CD14-positive monocyte (primary cell): ENCODE measurements around the gene DCHS1. TPM values are rescaled to one million over a fixed set of nuclear protein-coding genes. Genes with fewer than 3 reads are reported as not detected.

ENCODE experiments used
- DNase-seq, 3 donors: peaks; one replicate each; pipeline ENCODE4 v3.0.0-alpha.2; 2011 to 2022
- H2AFZ ChIP-seq: 2 replicates; pipeline ENCODE4 v1.6.0; 2012; ENCODE audit warnings: mild to moderate bottlenecking, low read depth, low read length, inconsistent platforms; ENCODE audit not compliant: insufficient read depth, poor library complexity, severe bottlenecking
- H3K27ac ChIP-seq, 2 donors: 1 replicate in 1 of 2; 2 replicates in 1 of 2; pipeline ENCODE4 v1.5.1; 2012 to 2013; ENCODE audit warnings: low read length in 2 of 2, control low read depth in 1 of 2, inconsistent platforms in 1 of 2, low read depth in 1 of 2, mild to moderate bottlenecking in 1 of 2
- H3K27me3 ChIP-seq, 2 donors: one replicate each; pipeline versions ENCODE4 v1.6.0 to v1.6.1; 2011 to 2013; ENCODE audit warnings: low read length in 2 of 2; ENCODE audit not compliant: control insufficient read depth in 2 of 2, insufficient read depth in 2 of 2
- H3K36me3 ChIP-seq, 2 donors: replicated peaks in 1 of 2; 1 replicate in 1 of 2; 2 replicates in 1 of 2; pipeline versions ENCODE4 v1.5.1 to v1.6.1; 2012 to 2013; ENCODE audit warnings: low read length in 2 of 2, control low read depth in 1 of 2, inconsistent platforms in 1 of 2, mild to moderate bottlenecking in 1 of 2; ENCODE audit not compliant: insufficient read depth in 2 of 2, control insufficient read depth in 1 of 2
- H3K4me1 ChIP-seq, 2 donors: 1 replicate in 1 of 2; 2 replicates in 1 of 2; pipeline versions ENCODE4 v1.5.1 to v1.6.1; 2012 to 2013; ENCODE audit warnings: low read length in 2 of 2, control low read depth in 1 of 2, inconsistent platforms in 1 of 2, mild to moderate bottlenecking in 1 of 2, moderate library complexity in 1 of 2; ENCODE audit not compliant: insufficient read depth in 2 of 2, control insufficient read depth in 1 of 2
- H3K4me2 ChIP-seq: replicated peaks from 2 replicates; pipeline ENCODE3; 2012; ENCODE audit warnings: low read length, moderate library complexity, mild to moderate bottlenecking; ENCODE audit not compliant: poor library complexity, severe bottlenecking; ENCODE audit errors: extremely low read depth
- H3K4me3 ChIP-seq, 3 experiments: fragments of 200-600 bp in 1 of 3; sonication (generic) in 1 of 3; replicated peaks in 1 of 3; 1 replicate in 2 of 3; 2 replicates in 1 of 3; pipeline ENCODE4 v1.5.1; 2011 to 2013; ENCODE audit warnings: low read length in 3 of 3, mild to moderate bottlenecking in 3 of 3, control low read depth in 2 of 3, low read depth in 2 of 3, inconsistent platforms in 1 of 3, moderate library complexity in 1 of 3
- H3K79me2 ChIP-seq: 2 replicates; pipeline ENCODE4 v1.6.0; 2012; ENCODE audit warnings: mild to moderate bottlenecking, control low read depth, inconsistent platforms, low read length, moderate library complexity; ENCODE audit not compliant: insufficient read depth
- H3K9ac ChIP-seq: 2 replicates; pipeline ENCODE4 v1.6.0; 2017; ENCODE audit warnings: low read length, mild to moderate bottlenecking; ENCODE audit not compliant: insufficient read depth, poor library complexity, severe bottlenecking
- H3K9me3 ChIP-seq, 2 donors: replicated peaks in 1 of 2; 1 replicate in 1 of 2; 2 replicates in 1 of 2; pipeline versions ENCODE4 v1.5.1 to v1.6.1; 2012 to 2013; ENCODE audit warnings: low read length in 2 of 2, control low read depth in 1 of 2; ENCODE audit not compliant: control insufficient read depth in 1 of 2, insufficient read depth in 1 of 2
- H4K20me1 ChIP-seq: 2 replicates; pipeline ENCODE4 v1.6.0; 2012; ENCODE audit warnings: mild to moderate bottlenecking, low read length, control low read depth, moderate library complexity; ENCODE audit not compliant: insufficient read depth
- H3K27ac Mint-ChIP-seq, 7 donors: one replicate each; pipeline ENCODE4 v1.8.0; 2020; ENCODE audit warnings: mild to moderate bottlenecking in 7 of 7, mixed read lengths in 7 of 7, moderate library complexity in 6 of 7, inconsistent platforms in 2 of 7
- H3K27me3 Mint-ChIP-seq, 3 donors: one replicate each; pipeline ENCODE4 v1.8.0; 2021 to 2022; ENCODE audit warnings: low read depth in 3 of 3, mild to moderate bottlenecking in 3 of 3, mixed read lengths in 3 of 3, moderate library complexity in 3 of 3, inconsistent platforms in 1 of 3
- H3K36me3 Mint-ChIP-seq, 2 donors: one replicate each; pipeline ENCODE4 v1.8.0; 2020; ENCODE audit warnings: mixed read lengths in 2 of 2, inconsistent platforms in 1 of 2, mild to moderate bottlenecking in 1 of 2
- H3K4me1 Mint-ChIP-seq: one replicate; pipeline ENCODE4 v1.8.0; 2020; ENCODE audit warnings: mild to moderate bottlenecking, mixed read lengths
- H3K4me3 Mint-ChIP-seq, 2 donors: one replicate each; pipeline ENCODE4 v1.8.0; 2020; ENCODE audit warnings: mild to moderate bottlenecking in 2 of 2, mixed read lengths in 2 of 2, moderate library complexity in 1 of 2
- H3K9me3 Mint-ChIP-seq, 7 donors: one replicate each; pipeline ENCODE4 v1.8.0; 2020 to 2022; ENCODE audit warnings: mixed read lengths in 7 of 7, mild to moderate bottlenecking in 6 of 7, moderate library complexity in 6 of 7, inconsistent platforms in 2 of 7
- WGBS: methylation state at CpG from one replicate; pipeline ENCODE4 v1.1.5; 2013; ENCODE audit warnings: missing lambda C conversion rate; ENCODE audit not compliant: insufficient coverage; 5-methylcytosine and 5-hydroxymethylcytosine counted together
- intact Hi-C, 2 donors: fragments of 100-400 bp; cut with micrococcal nuclease; formaldehyde crosslinking; loops; one replicate each; pipeline versions ENCODE4 v1.15.0 to v1.15.1; 2023
- polyA plus RNA-seq, 3 donors: library from polyadenylated mRNA; depleted of rRNA in 1 of 3; unstranded in 2 of 3; stranded (reverse) in 1 of 3; fragments of 300-500 nt in 2 of 3; fragments of >200 nt in 1 of 3; fragmentation: Illumina TruSeq in 2 of 3; gene quantifications; 1 replicate in 2 of 3; 2 replicates in 1 of 3; pipeline ENCODE4 v1.2.3, GENCODE V29; 2012 to 2021
- TF ChIP-seq, protein P1 (sequence below): fragments of 200-600 bp; IDR thresholded peaks from one replicate; pipeline ENCODE4 v1.8.0; 2022; ENCODE audit warnings: antibody characterized with exemption, mild to moderate bottlenecking

The DCHS1 gene
- polyA plus RNA-seq, 3 donors: 0.01 to 0.88 (median 0.02) TPM

DNA sequence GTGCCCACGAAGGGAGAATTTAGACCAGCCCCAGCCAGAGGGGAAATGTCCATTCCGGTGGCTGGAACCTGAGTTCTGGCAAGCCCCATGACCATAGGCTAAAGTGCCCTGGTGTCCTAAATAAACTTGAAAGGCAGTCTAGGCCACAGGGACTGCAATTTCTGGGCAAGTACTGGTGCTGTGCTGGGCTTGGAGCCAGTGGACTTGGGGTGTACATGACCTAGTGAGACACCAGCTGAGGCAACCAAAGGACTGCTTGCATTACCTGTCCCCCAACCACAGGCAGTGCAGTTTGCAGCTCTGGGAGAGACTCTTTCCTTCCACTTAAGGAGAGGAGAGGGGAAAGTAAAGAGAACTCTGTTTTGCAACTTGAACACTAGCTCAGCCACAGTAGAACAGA is 75.9 kb downstream of the DCHS1 start:
- Mint-ChIP-seq H3K27me3 (peaks cover 0 to 2% (median 0%) of the 10 kb centered on the region in 3 donors), H3K4me3 (no peak overlapping the region), H3K4me1 (peaks cover 8% of the 10 kb centered on the region), H3K36me3 (peaks cover 29 to 47% of the 10 kb centered on the region in 2 donors), H3K27ac (no peak overlapping the region), H3K9me3 (peaks cover 15 to 21% (median 18%) of the 10 kb centered on the region in 7 donors)
- TF ChIP-seq, protein P1, sequence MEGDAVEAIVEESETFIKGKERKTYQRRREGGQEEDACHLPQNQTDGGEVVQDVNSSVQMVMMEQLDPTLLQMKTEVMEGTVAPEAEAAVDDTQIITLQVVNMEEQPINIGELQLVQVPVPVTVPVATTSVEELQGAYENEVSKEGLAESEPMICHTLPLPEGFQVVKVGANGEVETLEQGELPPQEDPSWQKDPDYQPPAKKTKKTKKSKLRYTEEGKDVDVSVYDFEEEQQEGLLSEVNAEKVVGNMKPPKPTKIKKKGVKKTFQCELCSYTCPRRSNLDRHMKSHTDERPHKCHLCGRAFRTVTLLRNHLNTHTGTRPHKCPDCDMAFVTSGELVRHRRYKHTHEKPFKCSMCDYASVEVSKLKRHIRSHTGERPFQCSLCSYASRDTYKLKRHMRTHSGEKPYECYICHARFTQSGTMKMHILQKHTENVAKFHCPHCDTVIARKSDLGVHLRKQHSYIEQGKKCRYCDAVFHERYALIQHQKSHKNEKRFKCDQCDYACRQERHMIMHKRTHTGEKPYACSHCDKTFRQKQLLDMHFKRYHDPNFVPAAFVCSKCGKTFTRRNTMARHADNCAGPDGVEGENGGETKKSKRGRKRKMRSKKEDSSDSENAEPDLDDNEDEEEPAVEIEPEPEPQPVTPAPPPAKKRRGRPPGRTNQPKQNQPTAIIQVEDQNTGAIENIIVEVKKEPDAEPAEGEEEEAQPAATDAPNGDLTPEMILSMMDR: no peak
- no peaks in the 10 kb centered on the region for H3K27me3 ChIP-seq
- no peak overlapping the region for H3K4me3 ChIP-seq
- no peak overlapping the region for H3K4me2 ChIP-seq
- no peaks in the 10 kb centered on the region for H3K79me2 ChIP-seq
- no peak overlapping the region for H3K9ac ChIP-seq
- no CpG with 5 or more reads among the region's 2 CpGs for WGBS
- H3K4me1 ChIP-seq: peaks cover 2 to 5% of the 10 kb centered on the region in 2 donors
- H4K20me1 ChIP-seq: no peaks in the 10 kb centered on the region
- no peak for DNase-seq
- no peak overlapping the region for H2AFZ ChIP-seq
- no peak overlapping the region for H3K27ac ChIP-seq
- peaks cover 0 to 15% of the 10 kb centered on the region in 2 donors for H3K36me3 ChIP-seq
- intact Hi-C loops: no loop called here
- H3K9me3 ChIP-seq: peaks cover 0 to 12% of the 10 kb centered on the region in 2 donors

- Mint-ChIP-seq H3K27ac (no peak overlapping the region), H3K9me3 (peaks cover 3 to 6% (median 4%) of the 10 kb centered on the region in 7 donors), H3K27me3 (peaks cover 0 to 2% (median 0%) of the 10 kb centered on the region in 3 donors), H3K4me1 (peaks cover 8% of the 10 kb centered on the region), H3K36me3 (peaks cover 22 to 37% of the 10 kb centered on the region in 2 donors), H3K4me3 (no peak overlapping the region)
- H2AFZ ChIP-seq: no peak overlapping the region
- no peak overlapping the region for H3K4me2 ChIP-seq
- H3K9ac ChIP-seq: no peak overlapping the region
- peaks cover 0 to under 1% of the 10 kb centered on the region in 2 donors for H3K9me3 ChIP-seq
- H3K4me3 ChIP-seq: no peak overlapping the region
- intact Hi-C loops: no loop called here
- peaks cover 2 to 5% of the 10 kb centered on the region in 2 donors for H3K4me1 ChIP-seq
- H4K20me1 ChIP-seq: no peaks in the 10 kb centered on the region
- no CpG with 5 or more reads among the region's 1 CpG for WGBS
- H3K36me3 ChIP-seq: peaks cover 0 to 8% of the 10 kb centered on the region in 2 donors
- H3K79me2 ChIP-seq: no peaks in the 10 kb centered on the region
- no peak for DNase-seq
- TF ChIP-seq, protein P1: no peak
- no peak overlapping the region for H3K27ac ChIP-seq
- no peaks in the 10 kb centered on the region for H3K27me3 ChIP-seq
These were observed 77.5 kb downstream of the DCHS1 start for GRCh38 chr11:6578134-6578533.
